Natural killer cell treated with Interleukin-12 subunit alpha and Interleukin-12 subunit beta and Interleukin-15 and Interleukin-18, amount 100 ng/mL, for 72 hours (primary cell): ENCODE results near the gene PLXNA4. TPM values are rescaled to one million over a fixed set of nuclear protein-coding genes. Genes with fewer than 3 reads are reported as not detected.

Experiments used
- ATAC-seq, 2 donors: fragments of 150-1000 bp; cut with Tn5 transposase in 1 of 2; sonication (Bioruptor Pico), chemical (Tn5 transposase) in 1 of 2; 2 replicates each; pipeline ENCODE4 v1.10.0; 2021
- DNase-seq: peaks from one replicate; pipeline ENCODE4 v3.0.0; 2022; ENCODE audit warnings: low spot score
- H3K27ac Mint-ChIP-seq, 2 donors: 1 replicate in 1 of 2; 2 replicates in 1 of 2; pipeline ENCODE4 v1.8.0; 2022; ENCODE audit warnings: mixed read lengths in 2 of 2, mild to moderate bottlenecking in 1 of 2, moderate library complexity in 1 of 2
- H3K27me3 Mint-ChIP-seq, 2 donors: 1 replicate in 1 of 2; 2 replicates in 1 of 2; pipeline ENCODE4 v1.8.0; 2022; ENCODE audit warnings: mixed read lengths in 2 of 2
- H3K36me3 Mint-ChIP-seq: one replicate; pipeline ENCODE4 v1.8.0; 2022; ENCODE audit warnings: mixed read lengths
- H3K4me1 Mint-ChIP-seq, 2 donors: 1 replicate in 1 of 2; 2 replicates in 1 of 2; pipeline ENCODE4 v1.8.0; 2022; ENCODE audit warnings: low read depth in 2 of 2, mixed read lengths in 2 of 2, mild to moderate bottlenecking in 1 of 2
- H3K4me3 Mint-ChIP-seq: one replicate; pipeline ENCODE4 v1.8.0; 2022; ENCODE audit warnings: mixed read lengths
- H3K9me3 Mint-ChIP-seq: 2 replicates; pipeline ENCODE4 v1.8.0; 2022; ENCODE audit warnings: mixed read lengths
- total RNA-seq, 2 donors: library from RNA; stranded (reverse); gene quantifications; one replicate each; pipeline ENCODE4 v1.2.3, GENCODE V29; 2022

Gene PLXNA4
- total RNA-seq, 2 donors from 2014 or later = 0.14 to 0.21 TPM

DNA sequence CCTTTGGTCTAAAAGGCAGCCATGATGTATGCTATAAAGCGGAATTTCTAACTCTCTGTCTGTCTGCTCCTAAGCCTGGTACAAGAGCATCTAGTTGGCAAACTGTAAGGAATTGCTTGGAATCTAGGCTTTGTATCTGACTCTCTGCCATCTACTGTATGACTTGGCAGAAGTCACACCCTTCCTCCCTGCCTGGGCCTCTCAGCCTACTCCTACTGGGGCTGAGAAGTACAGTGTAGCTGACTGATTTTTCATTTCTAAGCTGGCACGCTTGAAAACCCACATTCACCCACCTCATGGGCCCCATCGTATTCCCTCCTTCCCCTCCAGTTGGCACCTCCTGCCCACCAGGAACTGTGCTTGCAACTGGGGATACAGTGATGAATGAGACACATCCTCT, 435.2 kb downstream of the PLXNA4 start:
- Mint-ChIP-seq H3K4me1 (no peaks in the 10 kb centered on the region), H3K27ac (no peak overlapping the region), H3K9me3 (no peaks in the 10 kb centered on the region), H3K4me3 (no peak overlapping the region), H3K27me3 (no peaks in the 10 kb centered on the region), H3K36me3 (no peaks in the 10 kb centered on the region)
- no peak for ATAC-seq
- no peak for DNase-seq

DNA sequence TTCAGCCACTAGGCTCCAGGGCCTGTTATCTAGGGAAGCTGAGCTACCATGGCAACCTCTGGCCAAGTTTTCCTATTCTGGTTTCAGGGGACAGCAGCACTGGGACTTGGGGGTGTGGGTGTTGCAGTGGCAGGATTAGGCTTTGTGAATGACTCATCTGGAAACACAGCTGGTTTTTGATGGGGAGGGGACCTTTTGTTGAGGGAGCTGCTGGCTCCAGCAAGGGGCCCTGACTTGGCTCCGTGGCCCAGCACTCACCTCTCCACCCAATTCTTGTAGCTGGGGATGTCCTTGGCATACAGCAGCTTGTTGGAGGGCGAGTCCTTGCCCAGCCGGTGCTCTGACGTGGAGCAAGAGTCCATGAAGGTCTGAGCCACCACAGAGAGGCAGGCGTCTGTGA, 435.9 kb downstream of the PLXNA4 start:
- Mint-ChIP-seq H3K9me3 (no peaks in the 10 kb centered on the region), H3K4me3 (no peak overlapping the region), H3K4me1 (no peaks in the 10 kb centered on the region), H3K27ac (no peak overlapping the region), H3K36me3 (no peaks in the 10 kb centered on the region), H3K27me3 (no peaks in the 10 kb centered on the region)
- no peak for DNase-seq
- no peak for ATAC-seq

DNA sequence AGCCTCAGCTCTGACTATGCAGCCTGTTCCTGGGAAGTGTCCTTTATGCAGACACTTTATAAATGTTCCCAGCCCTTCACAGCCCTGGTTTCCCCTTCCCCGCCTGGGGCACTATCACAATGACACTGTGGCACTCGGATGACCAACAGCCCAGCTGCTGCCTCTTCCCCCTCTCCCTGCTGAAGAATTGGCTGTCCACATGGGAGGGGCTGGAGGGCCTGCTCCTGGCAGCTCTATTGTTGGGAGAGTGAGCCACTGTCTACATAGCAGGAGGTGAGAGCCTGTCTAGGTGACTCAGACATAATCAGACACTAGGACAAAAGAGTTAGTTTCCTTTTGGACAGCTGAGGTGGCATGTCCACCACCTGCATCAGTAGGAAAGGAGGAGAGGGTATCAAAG, 437.5 kb downstream of the PLXNA4 start:
- no peak overlapping the region for H3K4me3 Mint-ChIP-seq
- ATAC-seq (no peak), DNase-seq (no peak)
- H3K27ac Mint-ChIP-seq = no peak overlapping the region
- H3K27me3 Mint-ChIP-seq = no peaks in the 10 kb centered on the region
- no peaks in the 10 kb centered on the region for H3K36me3 Mint-ChIP-seq
- no peaks in the 10 kb centered on the region for H3K4me1 Mint-ChIP-seq
- no peaks in the 10 kb centered on the region for H3K9me3 Mint-ChIP-seq

DNA sequence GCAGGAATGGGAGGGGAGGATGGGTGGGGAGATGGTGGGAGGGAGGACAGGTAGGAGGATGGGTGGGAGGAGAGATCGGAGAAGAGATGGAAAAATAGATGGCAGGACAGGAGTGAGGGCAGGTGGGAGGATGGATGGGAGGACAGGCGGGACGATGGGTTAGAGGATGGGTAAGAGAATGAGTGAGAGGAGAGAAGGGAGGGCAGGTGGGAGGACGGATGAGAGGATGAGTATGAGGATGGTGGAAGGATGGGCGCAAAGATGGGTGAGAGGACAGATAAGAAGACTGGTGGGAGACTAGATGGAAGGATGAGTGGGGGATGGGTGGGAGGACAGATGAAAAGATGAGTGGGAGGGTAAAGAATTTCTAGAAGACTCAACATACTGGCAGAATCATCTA, 438.6 kb downstream of the PLXNA4 start:
- ATAC-seq (no peak), DNase-seq (no peak)
- no peaks in the 10 kb centered on the region for H3K27me3 Mint-ChIP-seq
- H3K4me1 Mint-ChIP-seq = no peaks in the 10 kb centered on the region
- no peaks in the 10 kb centered on the region for H3K9me3 Mint-ChIP-seq
- H3K27ac Mint-ChIP-seq = no peak overlapping the region
- no peaks in the 10 kb centered on the region for H3K36me3 Mint-ChIP-seq
- H3K4me3 Mint-ChIP-seq = no peak overlapping the region

DNA sequence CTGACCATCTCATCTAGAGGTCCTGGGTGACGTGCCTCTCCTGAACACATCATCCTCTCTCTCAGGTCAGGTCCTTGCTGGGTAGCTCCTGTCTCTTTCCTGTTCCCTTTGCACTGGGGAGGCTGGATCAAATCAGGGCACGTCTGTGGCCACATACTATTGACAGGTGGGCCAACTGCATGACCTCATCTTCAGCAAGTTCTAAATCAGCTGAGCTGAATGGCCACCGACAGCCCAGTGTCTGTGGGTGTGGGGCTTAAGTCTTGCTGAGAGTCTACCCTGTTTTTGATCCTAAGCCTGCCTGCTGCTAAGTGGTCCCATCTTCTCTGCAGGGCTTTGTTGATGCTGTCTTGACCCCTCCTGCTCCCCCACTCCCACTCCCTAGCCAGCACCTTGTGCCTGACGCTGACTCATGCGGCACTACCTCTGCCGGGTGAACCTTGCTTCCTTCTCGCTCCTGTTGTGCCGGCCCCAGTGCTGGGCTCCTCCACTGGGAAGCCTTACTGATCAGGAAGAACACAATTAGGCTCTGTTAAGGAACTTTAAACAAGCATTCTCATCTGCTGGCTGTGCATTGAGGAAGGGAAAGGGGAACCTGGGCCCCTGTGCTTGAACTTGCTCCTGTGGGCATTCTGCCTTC, 440.4 kb downstream of the PLXNA4 start:
- Mint-ChIP-seq H3K4me1 (no peaks in the 10 kb centered on the region), H3K36me3 (no peaks in the 10 kb centered on the region), H3K4me3 (no peak overlapping the region), H3K9me3 (no peaks in the 10 kb centered on the region), H3K27ac (no peak overlapping the region), H3K27me3 (no peaks in the 10 kb centered on the region)
- ATAC-seq = no peak
- no peak for DNase-seq

DNA sequence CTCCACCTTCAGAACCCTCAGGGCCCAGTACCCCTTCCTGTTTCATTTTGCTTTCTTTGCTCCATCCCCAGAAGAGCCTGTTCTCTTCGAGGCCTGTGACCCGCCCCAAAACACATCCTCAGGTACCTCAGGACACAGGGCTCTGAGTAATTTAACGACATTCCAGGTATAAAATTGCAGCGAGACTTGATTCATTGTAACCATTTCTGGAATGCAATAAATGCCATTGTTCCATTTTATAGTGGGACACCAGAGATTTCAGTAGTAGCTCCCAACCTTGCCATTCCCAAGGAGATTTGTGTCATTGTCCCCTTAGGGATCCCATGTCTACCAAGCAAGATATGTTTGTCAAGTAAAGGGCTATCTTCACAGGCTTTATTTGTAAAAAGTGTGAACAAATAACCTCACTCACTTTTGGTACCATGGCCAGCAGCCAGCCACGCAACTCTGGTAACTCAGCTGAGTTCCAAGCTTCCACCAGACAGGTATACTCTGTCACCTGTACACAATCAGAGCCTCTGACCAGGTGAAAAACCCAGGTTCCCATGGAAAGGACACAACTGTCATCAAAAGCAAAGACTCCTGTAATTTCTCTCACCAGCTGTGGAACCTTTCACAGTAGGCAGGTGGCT, 441.3 kb downstream of the PLXNA4 start:
- DNase-seq = no peak
- Mint-ChIP-seq H3K27me3 (no peaks in the 10 kb centered on the region), H3K27ac (no peak overlapping the region), H3K36me3 (no peaks in the 10 kb centered on the region), H3K9me3 (no peaks in the 10 kb centered on the region), H3K4me1 (no peaks in the 10 kb centered on the region), H3K4me3 (no peak overlapping the region)
- ATAC-seq = no peak

DNA sequence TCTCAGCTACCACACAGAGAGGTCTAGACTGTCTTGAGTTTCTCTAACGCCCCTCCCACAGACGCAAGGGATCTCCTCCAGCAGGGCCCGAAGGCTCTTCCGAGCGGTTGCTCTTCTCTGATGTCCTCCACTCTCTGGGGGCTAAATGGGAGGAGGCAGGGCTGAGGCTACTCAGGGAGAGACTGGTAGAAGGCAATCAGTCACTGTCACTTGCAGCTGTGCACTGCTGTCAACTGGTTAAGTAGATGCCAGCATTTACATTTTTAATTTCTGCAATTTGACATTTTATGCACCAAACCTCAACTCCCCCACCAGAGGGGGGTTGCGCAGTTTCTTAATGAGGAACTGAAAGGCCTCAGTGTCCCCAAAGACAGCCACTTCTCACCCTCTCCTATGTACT, 442.8 kb downstream of the PLXNA4 start:
- DNase-seq (no peak), ATAC-seq (no peak)
- no peaks in the 10 kb centered on the region for H3K9me3 Mint-ChIP-seq
- no peaks in the 10 kb centered on the region for H3K36me3 Mint-ChIP-seq
- no peaks in the 10 kb centered on the region for H3K27me3 Mint-ChIP-seq
- no peak overlapping the region for H3K4me3 Mint-ChIP-seq
- H3K27ac Mint-ChIP-seq = no peak overlapping the region
- H3K4me1 Mint-ChIP-seq = peaks cover 0 to 4% of the 10 kb centered on the region in 2 donors

DNA sequence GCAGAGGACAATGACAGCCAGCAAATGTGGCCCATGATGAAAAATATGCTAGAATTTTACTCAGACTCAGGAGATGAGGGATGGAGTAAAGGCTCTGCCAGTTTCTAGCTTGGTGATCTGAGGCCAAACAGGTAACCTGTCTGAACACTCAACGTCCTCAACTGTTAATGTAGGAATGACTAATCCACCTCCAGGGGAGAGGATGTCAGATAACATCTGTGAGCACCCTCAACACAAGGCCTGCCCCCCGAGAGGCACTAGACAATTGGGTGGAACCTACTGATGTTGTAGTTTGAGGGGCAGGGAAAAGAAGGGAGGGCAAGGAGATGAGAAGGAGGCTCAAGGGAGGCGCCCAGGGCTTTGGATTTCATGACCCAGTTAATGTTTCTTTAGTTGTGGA, 445.1 kb downstream of the PLXNA4 start:
- no peaks in the 10 kb centered on the region for H3K9me3 Mint-ChIP-seq
- no peak for DNase-seq
- no peak overlapping the region for H3K4me3 Mint-ChIP-seq
- H3K36me3 Mint-ChIP-seq = no peaks in the 10 kb centered on the region
- no peak for ATAC-seq
- H3K4me1 Mint-ChIP-seq = peaks cover 0 to 4% of the 10 kb centered on the region in 2 donors
- H3K27me3 Mint-ChIP-seq = no peaks in the 10 kb centered on the region
- H3K27ac Mint-ChIP-seq = no peak overlapping the region

DNA sequence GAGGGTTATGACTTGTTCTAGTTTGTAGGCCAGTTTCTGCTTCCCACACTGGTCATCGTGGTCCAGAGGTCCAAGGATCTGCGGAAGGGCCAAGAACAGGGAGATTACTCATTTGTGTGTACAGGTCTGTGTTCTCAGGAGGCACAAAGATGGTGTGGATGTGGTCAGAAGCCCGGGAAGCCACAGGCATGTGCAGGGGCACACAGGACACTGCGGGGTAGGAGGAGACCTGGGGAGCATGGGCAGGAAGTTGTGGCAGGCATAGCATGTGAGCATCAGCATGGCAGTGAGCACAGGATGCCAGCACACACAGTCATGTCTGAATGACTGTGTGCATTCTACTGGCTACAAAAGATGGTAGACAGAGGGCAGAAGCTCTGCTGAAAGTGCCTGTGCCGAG, 445.8 kb downstream of the PLXNA4 start:
- H3K27me3 Mint-ChIP-seq = no peaks in the 10 kb centered on the region
- H3K36me3 Mint-ChIP-seq = no peaks in the 10 kb centered on the region
- no peak overlapping the region for H3K4me3 Mint-ChIP-seq
- no peaks in the 10 kb centered on the region for H3K9me3 Mint-ChIP-seq
- DNase-seq (no peak), ATAC-seq (no peak)
- H3K27ac Mint-ChIP-seq = no peak overlapping the region
- peaks cover 0 to 4% of the 10 kb centered on the region in 2 donors for H3K4me1 Mint-ChIP-seq

DNA sequence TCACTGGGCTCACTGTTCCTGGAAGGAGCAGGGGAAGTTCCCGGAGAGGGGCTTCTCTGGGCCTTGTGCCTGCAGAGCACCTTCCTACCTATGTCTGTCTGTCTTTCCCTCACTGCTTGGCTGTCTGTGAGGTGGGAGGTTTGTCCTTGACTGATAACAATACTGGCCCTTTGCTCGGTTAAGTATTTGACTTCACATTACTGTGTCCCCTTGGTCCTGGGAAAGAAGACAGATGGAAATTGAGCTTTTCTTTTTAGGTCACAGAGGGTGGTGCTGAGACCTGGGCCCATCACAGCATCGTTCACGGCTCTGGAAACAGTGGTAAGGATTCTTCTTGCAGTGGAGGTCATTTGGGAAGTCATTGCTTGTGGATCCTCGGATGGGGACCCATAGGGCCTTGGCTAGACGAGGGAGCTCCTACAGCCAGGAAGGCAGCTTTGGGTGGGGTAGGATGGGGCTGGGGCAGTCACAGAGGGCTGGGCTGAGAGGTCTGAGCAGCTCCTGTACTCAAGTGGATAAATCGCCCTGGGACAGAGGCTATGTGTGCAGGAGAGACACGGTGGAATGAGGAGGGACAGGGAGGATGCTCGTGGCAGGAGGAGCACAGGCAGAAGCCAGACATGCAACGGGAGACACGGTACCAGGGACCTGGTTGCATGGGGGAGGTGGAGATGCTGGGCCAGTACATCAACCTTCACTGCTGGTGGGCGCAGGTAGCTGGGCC, 450.2 kb downstream of the PLXNA4 start:
- no peak overlapping the region for H3K4me3 Mint-ChIP-seq
- no peak overlapping the region for H3K27ac Mint-ChIP-seq
- ATAC-seq (peak in 1 of 2 donors; percentile 17), DNase-seq (no peak)
- H3K9me3 Mint-ChIP-seq = no peaks in the 10 kb centered on the region
- H3K36me3 Mint-ChIP-seq = no peaks in the 10 kb centered on the region
- peaks cover 0 to 4% of the 10 kb centered on the region in 2 donors for H3K4me1 Mint-ChIP-seq
- peaks cover 6 to 11% of the 10 kb centered on the region in 2 donors for H3K27me3 Mint-ChIP-seq

DNA sequence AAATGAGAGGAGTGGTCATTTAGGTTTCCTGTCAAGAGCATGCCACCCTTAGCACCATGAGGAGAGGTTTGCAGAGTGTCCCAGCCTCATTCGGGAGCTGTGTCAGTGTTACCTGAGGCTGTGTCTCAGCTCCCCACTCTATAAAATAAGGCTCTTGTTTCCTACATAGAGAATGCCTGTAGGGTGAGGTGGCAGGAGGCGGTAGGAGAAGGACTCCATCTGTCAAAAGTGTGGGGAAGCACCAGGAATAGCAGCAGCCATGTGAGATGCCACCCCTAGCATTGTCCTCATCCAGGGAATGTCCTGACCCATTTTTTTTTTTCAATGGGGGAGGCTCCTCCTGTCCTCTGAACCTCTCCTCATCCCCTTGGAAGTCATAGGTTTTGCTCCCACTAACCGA, 451.2 kb downstream of the PLXNA4 start:
- Mint-ChIP-seq H3K4me1 (peaks cover 0 to 4% of the 10 kb centered on the region in 2 donors), H3K27ac (no peak overlapping the region), H3K36me3 (no peaks in the 10 kb centered on the region), H3K27me3 (peaks cover 7 to 11% of the 10 kb centered on the region in 2 donors), H3K4me3 (no peak overlapping the region), H3K9me3 (no peaks in the 10 kb centered on the region)
- DNase-seq = no peak
- no peak for ATAC-seq

DNA sequence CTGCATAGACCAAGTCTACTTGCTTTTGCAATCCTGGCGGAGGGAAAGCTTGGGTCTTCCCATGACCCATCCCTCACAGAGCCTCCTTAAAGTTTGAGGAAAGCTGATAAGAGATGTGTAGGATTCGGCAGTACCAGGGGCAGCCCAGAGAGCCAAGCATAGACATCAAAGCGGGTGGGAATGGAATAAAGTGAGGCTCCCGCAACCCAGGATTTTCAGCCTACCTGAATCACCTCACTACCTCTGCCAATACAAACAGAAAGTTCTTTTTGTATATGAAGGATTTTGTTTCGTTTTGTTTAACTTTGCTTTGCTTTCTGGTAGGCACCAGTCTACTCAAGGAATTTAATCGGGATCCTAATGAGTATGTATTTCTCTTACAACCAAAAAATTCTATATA, 451.7 kb downstream of the PLXNA4 start:
- H3K36me3 Mint-ChIP-seq = no peaks in the 10 kb centered on the region
- H3K27ac Mint-ChIP-seq = no peak overlapping the region

DNA sequence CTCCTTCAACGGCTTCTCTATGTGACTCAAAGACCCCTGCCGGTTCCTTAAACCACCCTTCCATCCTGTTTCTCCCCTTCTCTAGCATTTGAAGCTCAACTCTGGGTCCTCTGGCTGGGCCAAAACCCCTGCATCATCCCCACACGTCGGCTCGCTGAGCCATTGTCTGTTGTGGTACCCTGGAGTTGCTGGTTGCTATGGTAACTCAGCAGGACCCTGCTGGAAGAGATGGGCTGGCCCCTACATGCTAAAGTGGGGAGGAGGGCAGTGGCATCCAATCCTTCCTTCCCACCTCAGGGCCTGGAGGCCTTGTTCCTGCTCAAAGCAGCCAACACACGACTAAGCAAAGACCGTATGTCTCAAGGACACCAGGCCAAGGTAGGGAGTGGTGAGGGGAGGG, 452.5 kb downstream of the PLXNA4 start:
- H3K4me1 Mint-ChIP-seq = no peaks in the 10 kb centered on the region
- H3K9me3 Mint-ChIP-seq = no peaks in the 10 kb centered on the region
- no peak overlapping the region for H3K4me3 Mint-ChIP-seq
- H3K27ac Mint-ChIP-seq = no peak overlapping the region
- no peak for ATAC-seq
- H3K27me3 Mint-ChIP-seq = peaks cover 14 to 17% of the 10 kb centered on the region in 2 donors
- DNase-seq = no peak
- no peaks in the 10 kb centered on the region for H3K36me3 Mint-ChIP-seq

More for the DNA sequence above, 451.7 kb downstream of the PLXNA4 start:
- DNase-seq (no peak), ATAC-seq (no peak)
- no peaks in the 10 kb centered on the region for H3K9me3 Mint-ChIP-seq
- peaks cover 12% of the 10 kb centered on the region in 2 donors for H3K27me3 Mint-ChIP-seq
- H3K4me3 Mint-ChIP-seq = no peak overlapping the region
- peaks cover 0 to 4% of the 10 kb centered on the region in 2 donors for H3K4me1 Mint-ChIP-seq

DNA sequence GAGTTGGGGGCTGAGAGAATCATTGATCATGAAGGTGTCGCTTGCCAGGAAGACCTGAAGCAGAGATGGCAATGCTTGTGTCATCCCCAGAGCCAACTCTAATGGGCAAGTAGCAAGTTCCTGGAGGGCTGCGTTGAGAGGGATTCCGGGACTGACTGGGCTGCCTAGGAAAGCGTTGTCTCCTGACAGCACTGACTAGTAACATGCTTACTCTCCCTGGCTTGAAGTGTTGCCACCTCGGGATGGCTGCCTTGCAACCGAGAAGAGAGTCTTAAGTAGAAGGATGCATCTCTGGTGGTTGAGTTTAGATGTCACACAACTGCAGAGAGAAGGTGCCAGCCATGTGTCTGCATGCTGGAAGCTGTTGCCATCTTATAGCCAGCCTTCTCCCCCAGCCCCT, 453.4 kb downstream of the PLXNA4 start:
- ATAC-seq (no peak), DNase-seq (no peak)
- no peaks in the 10 kb centered on the region for H3K4me1 Mint-ChIP-seq
- no peak overlapping the region for H3K27ac Mint-ChIP-seq
- H3K9me3 Mint-ChIP-seq = no peaks in the 10 kb centered on the region
- H3K4me3 Mint-ChIP-seq = no peak overlapping the region
- peaks cover 17% of the 10 kb centered on the region in 2 donors for H3K27me3 Mint-ChIP-seq
- no peaks in the 10 kb centered on the region for H3K36me3 Mint-ChIP-seq
